GM21381 (cell line): ENCODE measurements around the gene DIAPH2.
"Not testable (repeated sequence)": the region's sequence is repeated elsewhere in the genome, so short reads cannot be mapped to it uniquely, and the experiment has no call there.

Source experiments
- ATAC-seq: cut with Tn5 transposase; IDR thresholded peaks from one replicate; pipeline ENCODE4 v1.9.1; 2021; ENCODE audit warnings: mild to moderate bottlenecking, moderate library complexity; ENCODE audit not compliant: unreplicated experiment

Gene DIAPH2

DNA sequence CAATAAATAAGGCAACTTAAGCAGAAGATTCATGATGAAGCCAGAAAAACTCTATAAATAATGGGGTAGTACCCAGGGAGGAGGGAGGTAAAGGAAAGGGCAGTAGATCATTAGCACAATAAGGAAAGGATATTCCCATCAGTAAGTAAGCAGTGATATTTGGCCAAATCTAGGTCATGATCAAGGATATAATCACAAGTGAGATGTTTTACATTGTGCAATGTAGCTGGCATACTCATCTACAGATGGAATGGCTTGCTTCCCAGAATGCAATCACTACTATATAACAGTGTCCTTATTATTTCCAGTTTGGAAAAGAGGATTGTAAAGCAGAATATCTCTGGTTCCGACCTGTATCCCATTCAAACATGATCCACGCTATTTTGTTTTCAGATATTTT, 682.5 kb downstream of the DIAPH2 start:
- no peak for ATAC-seq

GRCh38 chrX:97369947-97370346, 685.3 kb downstream of the DIAPH2 start:
- ATAC-seq: no peak

DNA sequence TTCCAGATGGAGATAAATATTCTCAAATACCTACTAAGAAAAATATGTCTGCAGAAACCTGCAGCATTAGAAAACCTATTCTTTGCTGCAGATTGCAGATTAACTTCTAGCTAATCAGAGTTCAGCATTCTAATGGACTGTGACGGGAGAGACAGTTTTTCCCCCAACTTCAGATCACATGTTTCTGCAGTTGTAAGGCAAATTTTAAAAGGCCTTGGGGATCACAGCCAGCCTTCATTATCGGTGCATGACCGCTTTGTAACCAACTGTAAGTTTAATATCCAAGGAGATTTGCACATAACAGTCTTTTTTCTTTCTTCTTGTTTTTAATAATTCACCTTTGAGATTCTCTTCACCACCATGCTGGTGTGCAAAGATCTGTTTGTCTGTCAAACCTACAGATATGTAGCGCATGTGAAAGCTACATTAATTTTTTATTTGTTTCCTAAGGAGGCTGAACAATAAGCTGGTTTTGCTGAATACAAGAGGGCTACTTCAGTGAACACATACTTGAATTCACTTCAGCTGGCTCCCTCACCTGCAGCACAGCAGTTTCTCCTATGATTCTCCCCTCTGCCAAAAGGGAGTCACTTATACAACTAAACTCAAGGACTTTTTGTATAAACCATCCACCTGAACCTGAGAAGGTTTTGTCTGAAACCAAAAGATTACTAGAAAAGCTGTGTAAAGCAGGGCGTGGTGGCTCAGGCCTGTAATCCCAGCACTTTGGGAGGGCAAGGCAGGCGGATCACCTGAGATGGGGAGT, 687.5 kb downstream of the DIAPH2 start:
- no peak for ATAC-seq

GRCh38 chrX:97374266-97374665, 689.6 kb downstream of the DIAPH2 start:
- no peak for ATAC-seq

- no peak for ATAC-seq
Measured at GRCh38 chrX:97380200-97380599, 695.6 kb downstream of the DIAPH2 start.

GRCh38 chrX:97384685-97385084, 700.0 kb downstream of the DIAPH2 start:
- ATAC-seq: no peak

DNA sequence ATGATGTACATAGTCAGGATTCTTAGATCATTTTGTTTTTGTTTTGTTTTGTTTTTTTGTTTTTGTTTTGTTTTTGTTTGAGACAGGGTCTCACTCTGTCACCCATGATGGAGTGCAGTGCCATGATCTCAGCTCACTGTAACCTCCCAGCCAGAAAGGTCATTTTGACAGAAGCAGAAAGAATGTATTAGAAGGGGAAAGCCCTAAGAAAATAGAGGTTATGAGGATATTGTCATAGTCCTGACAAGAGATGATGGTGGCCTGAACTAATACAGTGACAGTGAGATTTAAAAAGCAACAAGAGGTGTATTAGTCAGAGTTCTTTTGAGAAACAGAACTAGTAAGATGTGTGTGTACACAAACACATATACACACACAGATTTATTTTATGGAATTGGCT, 702.4 kb downstream of the DIAPH2 start:
- no peak for ATAC-seq

GRCh38 chrX:97389761-97390192, 705.1 kb downstream of the DIAPH2 start:
- no peak for ATAC-seq

- no peak for ATAC-seq
Measured at GRCh38 chrX:97397371-97397770, 712.7 kb downstream of the DIAPH2 start.

DNA sequence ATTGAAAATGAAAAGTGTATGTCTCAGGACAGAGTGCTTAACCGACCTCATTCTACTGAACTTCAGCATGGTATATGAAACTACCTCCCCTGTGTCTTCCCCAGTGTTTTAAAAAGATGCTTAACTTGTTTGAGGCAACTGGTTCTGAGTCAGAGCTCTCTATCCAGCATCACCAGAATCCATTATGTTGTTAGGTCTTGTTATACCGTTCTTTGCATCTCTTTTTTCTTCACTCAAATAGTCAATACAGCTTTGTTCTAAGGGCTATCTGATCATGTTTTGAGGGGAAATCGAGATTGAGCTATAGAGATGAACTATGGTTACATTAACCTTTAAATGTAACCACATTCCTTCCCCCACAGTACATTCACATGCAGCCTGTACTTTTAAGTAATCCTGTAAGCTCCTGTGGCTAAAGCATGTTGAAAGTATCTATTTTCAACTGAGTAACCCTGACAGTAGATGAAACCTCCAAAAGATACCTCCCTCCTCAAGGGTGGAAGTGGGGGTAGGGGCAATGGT, 713.4 kb downstream of the DIAPH2 start:
- peak; percentile 43 for ATAC-seq

GRCh38 chrX:97399400-97399799, 714.8 kb downstream of the DIAPH2 start:
- ATAC-seq: peak; percentile 30

DNA sequence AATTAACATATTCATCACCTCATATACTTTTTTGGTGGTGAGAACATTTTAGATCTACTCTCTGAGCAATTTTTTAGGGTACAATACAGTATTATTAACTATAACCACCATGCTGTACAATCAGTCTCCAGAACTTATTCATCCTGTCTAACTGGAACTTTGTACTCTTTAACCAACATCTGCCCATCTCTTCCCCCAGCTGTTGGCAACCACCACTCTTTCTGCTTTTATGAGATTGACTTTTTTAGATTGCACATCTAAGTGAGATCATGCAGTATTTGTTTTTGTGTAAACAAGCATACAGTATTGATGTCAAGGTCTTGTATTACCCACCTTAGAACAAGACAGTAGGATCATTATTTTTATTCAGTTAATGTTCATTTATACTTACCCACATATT, 715.9 kb downstream of the DIAPH2 start:
- ATAC-seq: no peak

GRCh38 chrX:97401154-97401553, 716.5 kb downstream of the DIAPH2 start:
- peak; percentile 53 for ATAC-seq

DNA sequence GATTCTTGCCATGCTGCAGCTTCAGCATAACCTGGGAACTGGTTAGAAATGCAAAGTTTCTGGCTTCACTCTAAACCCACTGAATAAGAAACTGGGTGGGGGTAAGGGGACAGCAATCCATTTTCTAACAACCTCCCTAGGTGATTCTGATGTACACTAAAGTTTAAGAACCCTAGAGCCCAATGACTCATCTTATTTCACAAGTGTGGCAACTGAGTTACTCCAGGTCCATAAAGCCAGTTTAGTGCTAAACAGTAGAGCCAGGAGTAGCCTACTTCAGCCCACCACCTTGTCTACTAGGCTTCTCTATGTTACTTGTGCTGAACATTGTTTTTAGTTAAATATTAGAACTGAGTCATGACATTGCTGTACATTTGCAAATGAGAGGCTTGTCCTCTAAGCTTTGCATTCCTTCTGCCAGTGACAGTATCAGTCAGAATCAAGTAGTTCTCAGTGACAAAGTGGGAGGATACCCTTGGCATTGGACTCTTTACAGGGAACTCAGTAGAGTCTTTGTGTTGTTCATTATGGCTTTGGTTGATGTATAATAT, 717.0 kb downstream of the DIAPH2 start:
- ATAC-seq: no peak

DNA sequence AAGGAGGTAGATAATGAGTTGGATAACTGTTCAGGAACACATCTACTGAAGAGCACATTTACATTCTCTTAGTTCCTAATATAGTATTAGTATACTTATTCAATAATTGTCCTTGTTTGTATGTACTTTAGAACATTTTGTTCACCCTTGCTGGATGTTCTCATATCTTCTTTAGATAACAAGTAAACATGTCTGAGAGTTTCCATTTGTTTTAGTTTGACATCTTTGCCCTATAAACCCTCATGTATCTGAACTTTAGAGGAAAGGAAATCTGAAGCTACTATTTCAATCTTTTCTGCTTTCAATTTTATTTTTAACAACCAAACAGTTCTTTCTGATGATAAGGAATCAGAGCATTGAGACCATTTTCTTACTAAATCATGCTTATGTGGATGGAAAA, 717.7 kb downstream of the DIAPH2 start:
- ATAC-seq: no peak

GRCh38 chrX:97402903-97403302, 718.3 kb downstream of the DIAPH2 start:
- ATAC-seq: no peak

GRCh38 chrX:97405031-97405660, 720.5 kb downstream of the DIAPH2 start:
- no peak for ATAC-seq

DNA sequence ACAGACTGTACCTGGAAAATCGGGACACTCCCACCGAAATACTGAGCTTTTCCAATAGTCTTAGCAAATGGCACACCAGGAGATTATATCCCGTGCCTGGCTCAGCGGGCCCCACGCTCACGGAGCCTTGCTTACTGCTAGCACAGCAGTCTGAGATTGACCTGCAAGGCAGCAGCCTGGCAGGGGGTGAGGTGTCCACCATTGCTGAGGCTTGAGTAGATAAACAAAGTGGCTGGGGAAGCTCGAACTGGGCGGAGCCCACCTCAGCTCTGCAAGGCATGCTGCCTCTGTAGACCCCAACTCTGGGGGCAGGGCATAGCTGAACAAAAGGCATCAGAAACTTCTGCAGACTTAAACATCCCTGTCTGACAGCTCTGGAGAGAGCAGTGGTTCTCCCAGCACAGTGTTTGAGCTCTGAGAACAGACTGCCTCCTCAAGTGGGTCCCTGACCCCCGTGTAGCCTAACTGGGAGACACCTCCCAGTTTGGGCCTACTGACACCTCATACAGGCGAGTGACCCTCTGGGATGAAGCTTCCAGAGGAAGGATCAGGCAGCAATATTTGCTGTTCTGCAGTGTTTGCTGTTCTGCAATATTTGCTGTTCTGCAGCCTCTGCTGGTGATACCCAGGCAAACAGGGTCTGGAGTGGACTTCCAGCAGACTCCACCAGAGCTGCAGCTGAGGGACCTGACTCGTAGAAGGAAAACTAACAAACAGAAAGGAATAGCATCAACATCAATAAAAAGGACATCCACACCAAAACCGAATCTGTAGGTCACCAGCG, 725.2 kb downstream of the DIAPH2 start:
- not testable (repeated sequence) for ATAC-seq

DNA sequence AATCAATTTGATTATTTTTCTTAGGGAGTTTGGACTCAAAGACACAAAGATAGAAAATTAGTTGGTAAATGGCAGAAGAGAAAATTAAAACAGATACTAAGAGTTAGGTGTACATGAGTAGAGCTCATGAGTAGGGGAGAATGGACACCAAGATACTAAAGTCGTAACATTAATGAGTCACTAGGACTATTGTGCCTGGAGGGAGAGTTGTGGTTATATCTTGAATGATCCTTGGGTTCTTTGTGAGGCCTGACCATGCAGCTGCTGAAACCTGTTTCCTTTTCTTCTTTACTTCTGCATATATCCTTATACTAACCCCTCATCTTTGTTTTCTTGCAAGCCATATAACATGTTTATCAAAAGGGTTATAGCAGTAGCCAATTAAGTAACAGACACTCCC, 731.8 kb downstream of the DIAPH2 start:
- ATAC-seq: no peak

DNA sequence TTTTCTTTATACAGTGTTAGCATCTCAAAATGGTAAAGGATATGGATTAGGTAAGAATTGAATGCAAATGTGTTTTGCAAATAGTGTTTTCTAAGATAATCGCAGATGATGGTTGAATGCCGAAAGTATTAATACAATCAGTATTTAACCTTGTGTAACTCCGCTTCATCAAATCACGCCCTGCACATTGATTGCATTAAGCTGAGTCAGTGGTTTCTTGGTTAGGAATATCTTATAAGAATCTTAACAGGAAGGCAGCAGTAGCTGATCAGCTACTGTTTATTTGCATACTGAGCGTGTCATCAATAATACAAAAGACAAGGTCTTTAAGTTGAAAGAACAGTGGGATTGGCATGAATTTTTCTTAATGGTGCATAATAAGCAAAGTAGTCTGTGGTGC, 744.5 kb downstream of the DIAPH2 start:
- no peak for ATAC-seq

GRCh38 chrX:97431281-97431680, 746.6 kb downstream of the DIAPH2 start:
- no peak for ATAC-seq
